ENCODE measurements around the gene OR2AK2.

The OR2AK2 gene

DNA sequence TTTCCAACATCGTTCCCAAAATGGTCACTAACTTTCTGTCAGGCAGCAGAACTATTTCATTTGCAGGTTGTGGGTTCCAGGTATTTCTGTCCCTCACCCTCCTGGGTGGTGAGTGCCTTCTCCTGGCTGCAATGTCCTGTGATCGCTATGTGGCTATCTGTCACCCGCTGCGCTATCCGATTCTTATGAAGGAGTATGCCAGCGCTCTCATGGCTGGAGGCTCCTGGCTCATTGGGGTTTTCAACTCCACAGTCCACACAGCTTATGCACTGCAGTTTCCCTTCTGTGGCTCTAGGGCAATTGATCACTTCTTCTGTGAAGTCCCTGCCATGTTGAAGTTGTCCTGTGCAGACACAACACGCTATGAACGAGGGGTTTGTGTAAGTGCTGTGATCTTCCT lies 31.0 kb upstream of the OR2AK2 start:
- TF ChIP-seq, protein P1, sequence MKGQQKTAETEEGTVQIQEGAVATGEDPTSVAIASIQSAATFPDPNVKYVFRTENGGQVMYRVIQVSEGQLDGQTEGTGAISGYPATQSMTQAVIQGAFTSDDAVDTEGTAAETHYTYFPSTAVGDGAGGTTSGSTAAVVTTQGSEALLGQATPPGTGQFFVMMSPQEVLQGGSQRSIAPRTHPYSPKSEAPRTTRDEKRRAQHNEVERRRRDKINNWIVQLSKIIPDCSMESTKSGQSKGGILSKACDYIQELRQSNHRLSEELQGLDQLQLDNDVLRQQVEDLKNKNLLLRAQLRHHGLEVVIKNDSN (IDR thresholded peaks at IDR 0.05): no peak
- TF ChIP-seq, protein P2, sequence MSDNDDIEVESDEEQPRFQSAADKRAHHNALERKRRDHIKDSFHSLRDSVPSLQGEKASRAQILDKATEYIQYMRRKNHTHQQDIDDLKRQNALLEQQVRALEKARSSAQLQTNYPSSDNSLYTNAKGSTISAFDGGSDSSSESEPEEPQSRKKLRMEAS (IDR thresholded peaks at IDR 0.05): no peak
- TF ChIP-seq, protein P3, sequence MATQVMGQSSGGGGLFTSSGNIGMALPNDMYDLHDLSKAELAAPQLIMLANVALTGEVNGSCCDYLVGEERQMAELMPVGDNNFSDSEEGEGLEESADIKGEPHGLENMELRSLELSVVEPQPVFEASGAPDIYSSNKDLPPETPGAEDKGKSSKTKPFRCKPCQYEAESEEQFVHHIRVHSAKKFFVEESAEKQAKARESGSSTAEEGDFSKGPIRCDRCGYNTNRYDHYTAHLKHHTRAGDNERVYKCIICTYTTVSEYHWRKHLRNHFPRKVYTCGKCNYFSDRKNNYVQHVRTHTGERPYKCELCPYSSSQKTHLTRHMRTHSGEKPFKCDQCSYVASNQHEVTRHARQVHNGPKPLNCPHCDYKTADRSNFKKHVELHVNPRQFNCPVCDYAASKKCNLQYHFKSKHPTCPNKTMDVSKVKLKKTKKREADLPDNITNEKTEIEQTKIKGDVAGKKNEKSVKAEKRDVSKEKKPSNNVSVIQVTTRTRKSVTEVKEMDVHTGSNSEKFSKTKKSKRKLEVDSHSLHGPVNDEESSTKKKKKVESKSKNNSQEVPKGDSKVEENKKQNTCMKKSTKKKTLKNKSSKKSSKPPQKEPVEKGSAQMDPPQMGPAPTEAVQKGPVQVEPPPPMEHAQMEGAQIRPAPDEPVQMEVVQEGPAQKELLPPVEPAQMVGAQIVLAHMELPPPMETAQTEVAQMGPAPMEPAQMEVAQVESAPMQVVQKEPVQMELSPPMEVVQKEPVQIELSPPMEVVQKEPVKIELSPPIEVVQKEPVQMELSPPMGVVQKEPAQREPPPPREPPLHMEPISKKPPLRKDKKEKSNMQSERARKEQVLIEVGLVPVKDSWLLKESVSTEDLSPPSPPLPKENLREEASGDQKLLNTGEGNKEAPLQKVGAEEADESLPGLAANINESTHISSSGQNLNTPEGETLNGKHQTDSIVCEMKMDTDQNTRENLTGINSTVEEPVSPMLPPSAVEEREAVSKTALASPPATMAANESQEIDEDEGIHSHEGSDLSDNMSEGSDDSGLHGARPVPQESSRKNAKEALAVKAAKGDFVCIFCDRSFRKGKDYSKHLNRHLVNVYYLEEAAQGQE (IDR thresholded peaks at IDR 0.05; ENCODE audit: low read depth): no peak
- TF ChIP-seq TAF1 (IDR thresholded peaks at IDR 0.05; ENCODE audit: low read depth) (no peak), EP300 (IDR thresholded peaks at IDR 0.05; ENCODE audit: borderline replicate concordance) (no peak), YY1 (IDR thresholded peaks at IDR 0.05; ENCODE audit: low read depth) (no peak), CEBPB (IDR thresholded peaks at IDR 0.05) (no peak), TEAD4 (IDR thresholded peaks at IDR 0.05) (no peak), EGR1 (IDR thresholded peaks at IDR 0.05) (no peak), RAD21 (IDR thresholded peaks at IDR 0.05; ENCODE audit: low read depth) (no peak), TCF12 (IDR thresholded peaks at IDR 0.05; ENCODE audit: low read depth) (no peak)

DNA sequence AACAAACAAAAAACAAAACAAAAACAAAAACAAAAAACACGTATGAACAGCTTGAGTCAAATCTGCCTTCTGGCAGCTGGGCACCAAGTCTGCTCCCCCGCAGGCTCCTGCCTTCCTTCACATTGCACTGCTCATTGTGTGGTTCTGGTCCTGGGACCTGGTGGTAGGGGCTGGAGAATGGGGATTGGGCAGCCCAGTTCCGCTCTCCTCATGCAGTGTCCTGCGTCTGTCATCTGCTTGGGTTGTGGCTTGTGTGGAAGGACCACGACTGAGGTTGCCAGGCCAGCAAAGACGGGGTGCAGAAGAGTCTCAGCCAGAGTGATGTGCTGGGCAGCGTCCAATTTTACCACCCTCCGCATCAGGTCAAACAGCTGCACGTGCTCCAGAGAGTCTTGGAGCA lies 29.3 kb upstream of the OR2AK2 start:
- no peak for TF ChIP-seq CEBPB (IDR thresholded peaks at IDR 0.05)
- no peak for TF ChIP-seq ZBTB7A (IDR thresholded peaks at IDR 0.05; ENCODE audit: low read depth)
- TF ChIP-seq, protein P1 (IDR thresholded peaks at IDR 0.05): no peak
- TF ChIP-seq, protein P2 (IDR thresholded peaks at IDR 0.05): no peak
- no peak for TF ChIP-seq YY1 (IDR thresholded peaks at IDR 0.05; ENCODE audit: low read depth)
- TF ChIP-seq EP300 (IDR thresholded peaks at IDR 0.05; ENCODE audit: borderline replicate concordance): no peak
- TF ChIP-seq CREB1 (IDR thresholded peaks at IDR 0.05; ENCODE audit: low read depth): no peak

DNA sequence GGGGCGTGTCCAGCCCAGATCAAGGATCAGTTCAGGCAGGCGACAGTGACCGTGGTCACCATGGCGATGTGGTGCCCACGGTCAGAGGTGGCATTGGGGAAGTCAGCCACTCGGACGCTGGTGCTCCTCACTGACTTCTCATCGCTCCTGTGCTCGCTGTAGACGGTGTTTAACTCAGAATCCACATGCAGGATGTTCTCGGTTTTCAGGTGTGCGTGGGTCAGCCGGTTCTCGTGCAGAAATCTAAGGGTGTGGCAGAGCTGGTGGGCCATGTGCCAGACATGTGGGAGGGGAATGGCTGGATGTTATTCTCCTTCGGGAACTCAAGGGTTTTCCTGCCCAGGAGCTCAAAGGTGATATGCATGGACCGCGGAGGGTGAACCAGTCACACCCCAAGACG lies 28.6 kb upstream of the OR2AK2 start:
- TF ChIP-seq YY1 (IDR thresholded peaks at IDR 0.05; ENCODE audit: low read depth): no peak
- no peak for TF ChIP-seq EP300 (IDR thresholded peaks at IDR 0.05; ENCODE audit: borderline replicate concordance)
- no peak for TF ChIP-seq TEAD4 (IDR thresholded peaks at IDR 0.05)
- no peak for TF ChIP-seq ZBTB7A (IDR thresholded peaks at IDR 0.05; ENCODE audit: low read depth)
- TF ChIP-seq, protein P2 (IDR thresholded peaks at IDR 0.05): no peak

DNA sequence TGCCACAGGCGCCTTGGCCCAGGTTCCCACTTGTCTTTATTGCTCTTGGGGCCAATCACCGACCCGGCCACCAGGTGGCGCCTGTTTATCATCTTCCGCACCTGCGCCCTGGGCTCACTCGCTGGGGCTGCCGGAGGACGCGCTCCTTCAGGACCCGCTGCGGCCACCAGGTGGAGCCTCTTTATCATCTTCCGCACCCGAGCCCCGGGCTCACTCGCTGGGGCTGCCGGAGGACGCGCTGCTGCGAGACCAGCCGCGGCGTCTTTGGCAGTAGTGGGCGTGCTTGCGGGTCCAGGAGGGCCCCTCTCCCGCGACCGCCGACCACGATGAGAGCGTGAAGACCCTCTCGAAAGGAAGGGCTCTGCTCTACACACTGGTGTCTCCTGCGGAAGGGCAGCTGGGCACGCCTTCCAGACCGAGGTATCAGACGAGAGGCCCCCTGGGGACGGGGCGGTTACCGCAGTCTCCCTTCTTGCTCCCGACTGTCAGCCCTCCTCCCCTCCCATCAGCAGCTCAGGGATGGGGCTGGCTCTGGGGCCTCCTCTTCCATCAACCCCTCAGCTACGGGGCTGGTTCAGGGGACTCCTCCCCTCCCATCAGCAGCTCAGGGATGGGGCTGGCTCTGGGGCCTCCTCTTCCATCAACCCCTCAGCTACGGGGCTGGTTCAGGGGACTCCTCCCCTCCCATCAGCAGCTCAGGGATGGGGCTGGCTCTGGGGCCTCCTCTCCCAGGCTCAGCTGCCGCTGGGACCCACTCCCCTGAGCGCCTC lies 27.9 kb upstream of the OR2AK2 start:
- peak; percentile 48; the same call in 1 of the 2 replicates for TF ChIP-seq RAD21 (IDR thresholded peaks at IDR 0.05; ENCODE audit: low read depth)

DNA sequence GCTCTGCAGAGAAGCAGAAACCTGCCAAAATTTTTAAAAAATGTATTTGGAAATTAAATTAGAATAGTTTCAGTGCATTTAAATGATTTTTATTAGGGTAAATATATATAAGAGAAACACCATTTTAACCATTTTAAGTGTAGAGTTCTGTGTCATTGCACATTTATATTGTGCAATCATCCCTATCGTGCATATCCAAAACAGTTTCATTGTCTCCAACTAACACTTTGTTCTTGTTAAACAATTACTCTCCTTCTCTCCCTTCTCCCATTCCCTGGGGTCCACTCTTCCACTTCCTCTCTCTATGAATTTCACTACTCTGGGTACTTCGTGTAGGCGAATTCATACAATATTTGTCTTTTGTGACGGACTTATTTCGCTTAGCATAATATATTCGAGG lies 22.4 kb upstream of the OR2AK2 start:
- TF ChIP-seq EGR1 (IDR thresholded peaks at IDR 0.05) (no peak), CREB1 (IDR thresholded peaks at IDR 0.05; ENCODE audit: low read depth) (no peak), TCF12 (IDR thresholded peaks at IDR 0.05; ENCODE audit: low read depth) (no peak), EP300 (IDR thresholded peaks at IDR 0.05; ENCODE audit: borderline replicate concordance) (no peak), FOXM1 (IDR thresholded peaks at IDR 0.05; ENCODE audit: borderline replicate concordance, low read depth) (no peak)
- TF ChIP-seq, protein P2 (IDR thresholded peaks at IDR 0.05): no peak

DNA sequence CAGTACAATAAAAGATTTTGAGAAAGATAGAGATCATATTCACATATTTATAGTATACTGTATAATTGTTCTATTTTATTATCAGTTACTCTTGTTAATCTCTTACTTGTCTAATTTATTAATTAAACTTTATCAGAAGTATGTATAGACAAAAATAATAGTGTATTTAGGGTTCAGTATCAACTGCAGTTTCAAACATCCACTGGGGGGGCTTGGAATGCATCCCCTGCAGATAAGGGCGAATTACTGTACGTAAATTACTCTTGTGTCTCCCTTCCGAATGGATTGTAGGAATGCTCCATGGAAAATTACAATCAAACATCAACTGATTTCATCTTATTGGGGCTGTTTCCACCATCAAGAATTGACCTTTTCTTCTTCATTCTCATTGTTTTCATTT lies 16.5 kb upstream of the OR2AK2 start, which contains the start of gene OR2L8:
TSS of gene OR2L8 (plus strand) at position 301 of the 400 bp plus-strand sequence. CDS start at position 301, 0 bp downstream.
- TF ChIP-seq YY1 (IDR thresholded peaks at IDR 0.05; ENCODE audit: low read depth) (no peak), CEBPB (IDR thresholded peaks at IDR 0.05) (no peak), FOXM1 (IDR thresholded peaks at IDR 0.05; ENCODE audit: borderline replicate concordance, low read depth) (no peak), CREB1 (IDR thresholded peaks at IDR 0.05; ENCODE audit: low read depth) (no peak), RAD21 (IDR thresholded peaks at IDR 0.05; ENCODE audit: low read depth) (no peak), TEAD4 (IDR thresholded peaks at IDR 0.05) (no peak), TCF12 (IDR thresholded peaks at IDR 0.05; ENCODE audit: low read depth) (no peak), EP300 (IDR thresholded peaks at IDR 0.05; ENCODE audit: borderline replicate concordance) (no peak), EGR1 (IDR thresholded peaks at IDR 0.05) (no peak), TAF1 (IDR thresholded peaks at IDR 0.05; ENCODE audit: low read depth) (no peak), NFIC (IDR thresholded peaks at IDR 0.05) (no peak), ZBTB7A (IDR thresholded peaks at IDR 0.05; ENCODE audit: low read depth) (no peak)
- TF ChIP-seq, protein P3 (IDR thresholded peaks at IDR 0.05; ENCODE audit: low read depth): no peak
- TF ChIP-seq, protein P1 (IDR thresholded peaks at IDR 0.05): no peak
- TF ChIP-seq, protein P2 (IDR thresholded peaks at IDR 0.05): no peak

Data from Ishikawa (cell line).